OCI-LY7 (cell line): ENCODE measurements around the gene CIAPIN1. TPM values are rescaled to one million over a fixed set of nuclear protein-coding genes. Genes with fewer than 3 reads are reported as not detected.

Source experiments
- BruUV-seq: library from RNA; stranded (reverse); fragments of 400-500 nt; replicated peaks from 2 replicates; lab custom pipeline; 2021; lab: Mats Ljungman, UMichigan
- CTCF ChIA-PET: fragments of 300-600 bp; sonication (Branson Sonifier 250); formaldehyde crosslinking; loops from one replicate; lab custom pipeline; 2022; ENCODE audit warnings: antibody characterized with exemption; ENCODE audit not compliant: unreplicated experiment; lab: Charles Lee
- POLR2A ChIA-PET: fragments of 300-600 bp; sonication (Branson Sonifier 250); formaldehyde crosslinking; loops from one replicate; lab custom pipeline; 2022; ENCODE audit warnings: antibody characterized with exemption; lab: Charles Lee
- DNase-seq: peaks from one replicate; pipeline ENCODE4 v3.0.0-alpha.2; 2015; ENCODE audit warnings: low spot score
- H2AFZ ChIP-seq: fragments of 200-600 bp; sonication (generic), shearing (Covaris generic); 2 replicates; pipeline ENCODE4 v1.6.1; 2014; ENCODE audit warnings: mild to moderate bottlenecking, antibody characterized with exemption, low read length, moderate library complexity
- H3K27ac ChIP-seq: fragments of 200-600 bp; sonication (generic); 2 replicates; pipeline ENCODE4 v1.5.1; 2014; ENCODE audit warnings: mixed run types, low read depth, mild to moderate bottlenecking, moderate library complexity, low read length, inconsistent platforms; ENCODE audit not compliant: poor library complexity, severe bottlenecking
- H3K36me3 ChIP-seq: fragments of 200-600 bp; sonication (generic); 2 replicates; pipeline ENCODE4 v1.6.1; 2014; ENCODE audit warnings: mild to moderate bottlenecking, antibody characterized with exemption, low read length, moderate library complexity, mixed read lengths; ENCODE audit not compliant: insufficient read depth
- H3K4me1 ChIP-seq: fragments of 200-600 bp; sonication (generic); 2 replicates; pipeline ENCODE4 v1.5.1; 2014; ENCODE audit warnings: mild to moderate bottlenecking, low read length; ENCODE audit not compliant: insufficient read depth, poor library complexity, severe bottlenecking
- H3K4me2 ChIP-seq: fragments of 200-600 bp; sonication (generic); 2 replicates; pipeline ENCODE4 v1.6.1; 2014; ENCODE audit warnings: mild to moderate bottlenecking, low read length
- H3K4me3 ChIP-seq: fragments of 200-600 bp; sonication (generic); 2 replicates; pipeline ENCODE4 v1.5.1; 2014; ENCODE audit warnings: mild to moderate bottlenecking, low read depth, low read length; ENCODE audit not compliant: poor library complexity, severe bottlenecking
- H3K79me2 ChIP-seq: fragments of 200-600 bp; sonication (generic); 2 replicates; pipeline ENCODE4 v1.6.1; 2016; ENCODE audit warnings: low read depth, mild to moderate bottlenecking, low read length, moderate library complexity, mixed read lengths; ENCODE audit not compliant: insufficient read depth
- H3K9me2 ChIP-seq: fragments of 200-600 bp; sonication (generic); 2 replicates; pipeline ENCODE4 v1.6.1; 2016; ENCODE audit warnings: mild to moderate bottlenecking, low read length, mixed read lengths; ENCODE audit not compliant: insufficient read depth
- H3K9me3 ChIP-seq: fragments of 200-600 bp; sonication (generic); 2 replicates; pipeline ENCODE4 v1.6.1; 2014; ENCODE audit warnings: mild to moderate bottlenecking, mixed run types, low read length, mixed read lengths
- H4K20me1 ChIP-seq: fragments of 200-600 bp; sonication (generic); 2 replicates; pipeline ENCODE4 v1.6.1; 2014; ENCODE audit warnings: mild to moderate bottlenecking, antibody characterized with exemption, low read length, moderate library complexity, mixed read lengths; ENCODE audit not compliant: insufficient read depth
- CTCF ChIP-seq: fragments of 200-600 bp; sonication (generic); conservative IDR thresholded peaks from 2 replicates; pipeline ENCODE4 v1.5.1; 2014; ENCODE audit warnings: mild to moderate bottlenecking, antibody characterized with exemption, low read length, moderate library complexity, mixed read lengths
- EZH2phosphoT487 ChIP-seq: fragments of 200-600 bp; sonication (generic); IDR thresholded peaks from 2 replicates; pipeline ENCODE4 v1.6.1; 2018; ENCODE audit warnings: low read depth, borderline replicate concordance, mild to moderate bottlenecking, mixed run types, antibody characterized with exemption, low read length, moderate library complexity, mixed read lengths
- intact Hi-C: fragments of 100-400 bp; cut with micrococcal nuclease; formaldehyde crosslinking; loops from one replicate; pipeline ENCODE4 v1.10.0; 2022; ENCODE audit not compliant: unreplicated experiment
- total RNA-seq, 2 experiments: library from RNA; depleted of rRNA in 1 of 2; stranded (reverse); fragments of >200 nt in 1 of 2; shearing (Covaris generic) in 1 of 2; gene quantifications; 2 replicates each; pipeline ENCODE4 v1.2.3, GENCODE V29; 2014 to 2022

The CIAPIN1 gene
- total RNA-seq, 2 experiments from 2014 or later, result 47.7 to 58.9 TPM

GRCh38 chr16:57409065-57409464 lies 38.1 kb downstream of the CIAPIN1 start:
- CTCF ChIA-PET, result no interaction called here
- H2AFZ ChIP-seq, result no peak overlapping the region
- TF ChIP-seq EZH2phosphoT487 (no peak), CTCF (no peak)
- H4K20me1 ChIP-seq, result no peaks in the 10 kb centered on the region
- H3K9me2 ChIP-seq, result no peaks in the 10 kb centered on the region
- no peaks in the 10 kb centered on the region for H3K9me3 ChIP-seq
- peaks cover 18% of the 10 kb centered on the region for H3K4me1 ChIP-seq
- H3K4me2 ChIP-seq, result no peak overlapping the region
- no peak overlapping the region for H3K27ac ChIP-seq
- intact Hi-C loops, result no loop called here
- POLR2A ChIA-PET, result interaction anchor here (0.6 kb wide), 2 partner anchors 56 to 103 kb away, joined by 5 read pairs; no protein-coding TSS in a partner anchor
- no peak overlapping the region for H3K4me3 ChIP-seq
- H3K79me2 ChIP-seq, result no peaks in the 10 kb centered on the region
- no peaks in the 10 kb centered on the region for H3K36me3 ChIP-seq
- DNase-seq, result no peak
- BruUV-seq, result no TSS peak

GRCh38 chr16:57407521-57408353 lies 39.4 kb downstream of the CIAPIN1 start:
- POLR2A ChIA-PET, result no interaction called here
- Histone ChIP-seq H3K4me3 (no peak overlapping the region), H4K20me1 (no peaks in the 10 kb centered on the region), H3K9me2 (no peaks in the 10 kb centered on the region), H3K79me2 (no peaks in the 10 kb centered on the region), H3K4me2 (no peak overlapping the region), H3K27ac (no peak overlapping the region), H3K36me3 (no peaks in the 10 kb centered on the region), H3K4me1 (peaks cover 5% of the 10 kb centered on the region), H3K9me3 (no peaks in the 10 kb centered on the region), H2AFZ (no peak overlapping the region)
- TF ChIP-seq CTCF (no peak), EZH2phosphoT487 (no peak)
- no TSS peak for BruUV-seq
- no peak for DNase-seq
- intact Hi-C loops, result no loop called here
- CTCF ChIA-PET, result no interaction called here

DNA sequence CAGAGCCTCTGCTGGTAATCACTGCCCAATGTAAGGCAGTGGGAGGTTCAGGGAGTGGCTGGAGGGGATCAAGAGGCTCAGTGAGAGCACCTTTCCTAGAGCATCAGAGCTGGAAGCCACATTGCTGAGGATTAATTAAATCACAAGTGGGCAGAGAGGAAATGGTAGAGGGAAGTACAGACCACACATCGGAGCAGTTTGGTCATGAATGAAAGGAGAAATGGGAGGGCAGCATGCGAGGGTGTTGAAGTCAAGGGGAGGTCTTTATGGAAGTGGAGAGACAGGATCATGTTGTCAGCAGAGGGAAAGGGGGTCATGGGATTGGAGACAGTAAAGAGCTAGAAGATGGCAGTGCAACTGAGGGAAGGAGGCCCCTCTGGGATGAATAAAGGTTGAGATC lies 40.3 kb downstream of the CIAPIN1 start:
- Histone ChIP-seq H3K9me3 (no peaks in the 10 kb centered on the region), H3K9me2 (no peaks in the 10 kb centered on the region), H3K4me3 (no peak overlapping the region), H3K36me3 (no peaks in the 10 kb centered on the region), H2AFZ (no peak overlapping the region), H3K79me2 (no peaks in the 10 kb centered on the region), H4K20me1 (no peaks in the 10 kb centered on the region), H3K4me2 (no peak overlapping the region), H3K27ac (no peak overlapping the region), H3K4me1 (no peaks in the 10 kb centered on the region)
- DNase-seq, result no peak
- TF ChIP-seq CTCF (no peak), EZH2phosphoT487 (no peak)
- BruUV-seq, result no TSS peak
- POLR2A ChIA-PET, result interaction anchor here (0.6 kb wide), 2 partner anchors 17 to 105 kb away, joined by 3 to 4 read pairs; no protein-coding TSS in a partner anchor
- intact Hi-C loops, result no loop called here
- CTCF ChIA-PET, result interaction anchor here (0.6 kb wide), 1 partner anchor 50 kb away, joined by 3 read pairs; no protein-coding TSS in a partner anchor
